T-helper 2 cell treated with Interferon-gamma antibody and Interleukin-4, amounts not matched to agents 5 μg/mL and 100 μg/mL, for 36 hours (primary cell): ENCODE data around the gene MBP.

Experiments used
- DNase-seq: peaks from one replicate; pipeline ENCODE4 v3.0.0; 2021; ENCODE audit warnings: low spot score
- H3K27ac Mint-ChIP-seq: one replicate; pipeline ENCODE4 v1.8.0; 2021; ENCODE audit warnings: mild to moderate bottlenecking, mixed read lengths
- H3K27me3 Mint-ChIP-seq: one replicate; pipeline ENCODE4 v1.8.0; 2021; ENCODE audit warnings: low read depth, mixed read lengths
- H3K36me3 Mint-ChIP-seq: one replicate; pipeline ENCODE4 v1.8.0; 2021; ENCODE audit warnings: low read depth, mixed read lengths
- H3K4me1 Mint-ChIP-seq: one replicate; pipeline ENCODE4 v1.8.0; 2021; ENCODE audit warnings: low read depth, mixed read lengths
- H3K4me3 Mint-ChIP-seq: one replicate; pipeline ENCODE4 v1.8.0; 2022; ENCODE audit warnings: mild to moderate bottlenecking, moderate library complexity, mixed read lengths
- H3K9me3 Mint-ChIP-seq: one replicate; pipeline ENCODE4 v1.8.0; 2021; ENCODE audit warnings: mixed read lengths

The MBP gene

DNA sequence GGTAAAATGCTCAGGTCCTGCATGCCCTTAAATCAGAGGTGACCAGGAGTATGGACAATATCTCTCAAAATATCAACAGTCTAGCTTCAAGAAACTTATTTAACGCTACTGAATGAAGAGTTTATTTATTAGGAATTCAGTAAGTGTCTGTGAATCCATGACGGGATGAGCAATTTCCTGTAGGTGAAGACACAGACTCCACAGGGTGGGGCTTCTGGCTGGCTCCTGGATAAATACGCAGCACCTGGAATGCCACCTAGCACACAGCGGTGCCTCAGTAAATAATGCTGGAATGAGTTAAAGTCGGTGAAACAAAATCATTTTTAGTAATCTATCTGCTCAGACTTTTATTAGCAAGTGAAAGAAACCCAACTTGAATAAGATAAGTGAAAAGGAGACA lies 29.4 kb upstream of the MBP start:
- Mint-ChIP-seq H3K4me3 (no peak overlapping the region), H3K27ac (no peak overlapping the region), H3K9me3 (no peaks in the 10 kb centered on the region), H3K36me3 (no peaks in the 10 kb centered on the region), H3K4me1 (no peaks in the 10 kb centered on the region), H3K27me3 (peaks cover 12% of the 10 kb centered on the region)
- DNase-seq: no peak

DNA sequence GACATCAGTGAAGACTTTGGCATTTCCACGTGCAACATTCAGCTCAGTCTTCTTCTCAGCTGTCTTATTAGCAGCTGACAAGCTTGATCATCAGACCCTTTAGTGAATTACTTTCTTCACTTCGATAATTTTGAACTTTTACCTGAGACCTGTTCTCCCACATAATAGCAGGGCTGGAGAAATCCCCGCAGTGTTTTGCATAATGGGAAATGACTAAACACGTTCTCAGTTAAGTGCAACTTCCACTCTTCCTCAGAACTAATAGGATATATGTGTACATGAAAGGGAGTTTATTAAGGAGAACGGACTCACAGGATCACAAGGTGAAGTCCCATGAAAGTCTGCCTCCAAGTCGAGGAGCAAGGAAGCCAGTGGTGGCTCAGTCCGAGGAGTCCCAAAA lies 28.8 kb upstream of the MBP start:
- no peak for DNase-seq
- no peaks in the 10 kb centered on the region for H3K9me3 Mint-ChIP-seq
- H3K27me3 Mint-ChIP-seq: peaks cover 13% of the 10 kb centered on the region
- no peak overlapping the region for H3K4me3 Mint-ChIP-seq
- H3K27ac Mint-ChIP-seq: no peak overlapping the region
- no peaks in the 10 kb centered on the region for H3K4me1 Mint-ChIP-seq
- no peaks in the 10 kb centered on the region for H3K36me3 Mint-ChIP-seq

DNA sequence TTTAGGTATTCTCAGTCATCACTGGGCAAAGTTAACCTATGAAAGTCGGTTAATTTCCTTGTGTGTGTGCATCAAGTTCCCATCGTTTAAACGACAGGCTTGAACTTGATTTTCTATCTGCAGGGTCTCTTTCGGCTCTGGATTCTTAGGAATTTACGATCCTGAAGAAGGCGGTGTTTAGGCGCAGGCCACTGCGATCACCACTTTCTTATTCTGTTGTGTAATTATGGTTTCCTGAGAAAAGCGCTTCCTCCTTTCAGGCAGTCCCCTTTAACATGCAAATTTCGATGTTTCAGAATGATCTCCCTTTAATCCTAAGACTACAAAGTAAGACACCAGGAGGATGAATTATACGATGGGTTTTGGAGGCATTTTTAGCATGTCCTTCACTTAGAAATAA lies 27.9 kb upstream of the MBP start:
- Mint-ChIP-seq H3K4me1 (no peaks in the 10 kb centered on the region), H3K9me3 (no peaks in the 10 kb centered on the region), H3K27ac (no peak overlapping the region), H3K27me3 (peaks cover 13% of the 10 kb centered on the region), H3K4me3 (no peak overlapping the region), H3K36me3 (no peaks in the 10 kb centered on the region)
- no peak for DNase-seq

DNA sequence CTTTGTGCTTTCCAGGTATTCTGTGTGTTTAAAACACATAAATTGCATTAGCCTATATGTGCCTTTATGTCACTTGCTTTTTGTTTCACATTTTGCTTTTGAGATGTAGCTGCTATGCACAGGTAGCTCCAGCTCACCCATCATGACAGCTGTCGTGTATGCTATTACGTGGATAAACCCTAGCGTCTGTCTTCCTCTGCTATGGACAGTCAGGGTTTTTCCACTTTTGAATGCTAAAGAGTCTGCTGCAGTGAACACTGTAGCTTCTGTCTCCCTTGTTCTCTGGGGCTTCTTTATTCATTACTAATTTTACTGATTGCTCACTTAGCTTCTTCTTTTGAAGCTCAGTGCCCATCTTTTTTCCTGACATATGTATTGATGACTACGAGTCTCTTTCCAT lies 24.7 kb upstream of the MBP start:
- Mint-ChIP-seq H3K27me3 (peaks cover 10% of the 10 kb centered on the region), H3K9me3 (no peaks in the 10 kb centered on the region), H3K4me3 (no peak overlapping the region), H3K36me3 (no peaks in the 10 kb centered on the region), H3K4me1 (peaks cover 4% of the 10 kb centered on the region), H3K27ac (no peak overlapping the region)
- DNase-seq: no peak

DNA sequence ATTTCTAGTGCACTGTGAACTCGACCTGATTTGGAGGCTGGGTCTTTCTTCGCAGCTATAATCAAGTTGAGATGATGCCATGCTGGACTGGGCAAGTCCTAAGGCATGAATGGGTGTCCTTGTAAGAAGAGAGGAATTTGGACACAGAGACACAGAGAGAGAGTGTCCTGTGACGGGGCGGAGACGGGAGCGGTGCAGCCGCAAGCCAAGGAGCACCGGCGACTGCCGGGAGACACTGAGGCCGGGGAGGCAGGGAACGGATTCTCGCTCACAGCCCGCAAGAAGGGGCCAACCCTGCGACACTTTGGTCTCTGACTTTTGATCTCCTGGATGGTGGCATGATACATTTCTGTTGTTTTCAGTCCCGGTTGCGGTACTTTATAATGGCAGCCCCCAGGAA lies 22.4 kb upstream of the MBP start:
- H3K4me3 Mint-ChIP-seq: no peak overlapping the region

DNA sequence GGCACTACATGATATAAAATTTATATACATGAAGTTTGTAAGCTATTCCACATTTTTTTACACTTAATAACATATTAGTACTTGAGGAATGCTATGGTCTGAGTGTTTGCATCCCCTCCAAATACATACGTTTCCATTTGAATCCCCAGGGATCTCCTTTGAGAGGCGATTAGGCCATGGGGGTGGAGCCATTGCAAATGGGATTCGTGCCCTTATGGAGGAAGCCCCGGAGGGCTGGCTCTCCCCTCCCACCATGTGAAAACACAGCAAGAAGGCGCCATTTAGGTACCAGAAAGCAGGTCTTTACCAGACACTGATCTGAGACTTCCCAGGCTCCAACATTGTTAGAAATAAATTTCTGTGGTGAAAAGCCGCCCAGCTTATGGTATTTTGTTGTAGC lies 20.8 kb upstream of the MBP start:
- no peaks in the 10 kb centered on the region for H3K36me3 Mint-ChIP-seq
- H3K4me3 Mint-ChIP-seq: no peak overlapping the region
- DNase-seq: no peak
- H3K27me3 Mint-ChIP-seq: peaks cover 10% of the 10 kb centered on the region
- no peak overlapping the region for H3K27ac Mint-ChIP-seq
- peaks cover 11% of the 10 kb centered on the region for H3K4me1 Mint-ChIP-seq
- H3K9me3 Mint-ChIP-seq: no peaks in the 10 kb centered on the region

More for the DNA sequence above, 22.4 kb upstream of the MBP start:
- Mint-ChIP-seq H3K36me3 (no peaks in the 10 kb centered on the region), H3K9me3 (no peaks in the 10 kb centered on the region), H3K27ac (no peak overlapping the region), H3K27me3 (peaks cover 10% of the 10 kb centered on the region), H3K4me1 (peaks cover 11% of the 10 kb centered on the region)
- DNase-seq: no peak

DNA sequence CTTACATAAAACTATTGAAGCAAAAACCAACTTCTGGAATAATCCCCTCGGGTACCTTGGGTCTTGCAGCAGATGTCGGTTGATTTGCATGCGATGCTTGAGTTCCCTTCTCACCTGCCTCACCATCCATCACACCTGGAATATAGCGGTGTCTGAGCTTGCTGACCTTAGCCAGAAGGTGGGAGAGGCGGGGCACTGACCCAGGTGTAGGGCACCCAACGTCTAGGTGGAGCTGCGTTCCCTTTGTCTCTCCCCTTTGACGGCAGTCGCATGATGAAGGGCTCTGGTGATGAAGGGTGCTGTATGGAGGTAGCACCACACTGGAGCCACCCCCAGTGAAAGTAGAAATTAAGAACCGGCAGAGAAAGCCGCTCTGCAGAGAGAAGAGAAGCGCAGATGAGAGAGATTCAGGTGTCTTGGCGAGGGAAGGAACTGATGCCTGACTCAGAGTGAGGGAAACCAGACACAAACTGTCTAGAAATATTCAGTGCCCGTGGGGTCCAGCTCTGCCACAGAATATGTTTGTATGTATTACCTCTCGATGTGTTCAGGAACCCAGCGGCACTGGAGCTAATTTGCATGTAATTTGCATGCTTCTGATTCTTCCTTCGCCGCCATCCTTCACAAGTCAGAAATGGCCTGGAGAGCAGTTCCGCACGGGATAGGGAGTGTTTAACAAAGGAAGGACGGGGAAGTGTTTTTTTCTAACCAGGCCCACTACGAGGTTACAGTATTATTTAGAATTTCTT lies 19.4 kb upstream of the MBP start:
- H3K4me1 Mint-ChIP-seq: peaks cover 17% of the 10 kb centered on the region
- no peak for DNase-seq
- no peaks in the 10 kb centered on the region for H3K36me3 Mint-ChIP-seq
- no peaks in the 10 kb centered on the region for H3K9me3 Mint-ChIP-seq
- peaks cover under 1% of the 10 kb centered on the region for H3K27me3 Mint-ChIP-seq
- no peak overlapping the region for H3K27ac Mint-ChIP-seq
- H3K4me3 Mint-ChIP-seq: no peak overlapping the region

DNA sequence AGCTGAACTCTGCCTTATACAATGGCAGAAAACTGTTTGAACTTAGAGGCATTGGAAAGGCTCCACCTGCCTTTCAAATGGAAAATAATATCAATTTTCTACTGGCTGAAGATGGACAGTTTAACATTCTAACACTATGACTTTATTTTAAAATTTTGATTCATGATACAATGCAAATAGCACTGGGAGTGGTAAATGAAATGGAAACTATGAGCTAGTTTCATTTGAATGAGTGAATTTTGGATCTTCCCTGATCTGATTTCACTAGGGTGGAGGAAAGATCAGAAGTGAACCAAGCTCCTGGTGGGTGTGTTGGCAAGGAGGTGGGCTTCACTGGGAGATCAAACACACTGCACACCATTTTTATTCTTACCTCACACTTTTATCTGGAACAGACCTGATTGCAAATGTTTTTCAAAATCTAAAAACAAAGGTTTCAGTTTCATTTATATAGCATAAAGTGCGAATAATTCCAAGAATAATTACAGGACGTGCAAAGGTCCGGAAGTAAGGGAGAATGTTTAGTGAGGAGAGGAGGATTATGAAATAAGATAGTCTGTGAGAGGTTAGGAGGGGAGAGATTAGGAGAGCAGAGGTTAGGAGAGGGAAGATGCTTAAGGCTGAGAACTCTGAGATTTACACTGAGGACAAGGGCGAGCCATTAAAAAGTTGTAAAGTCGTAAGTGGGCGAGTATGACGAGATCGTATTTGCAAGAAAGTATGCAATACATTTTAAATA lies 18.6 kb upstream of the MBP start:
- no peak for DNase-seq
- H3K4me1 Mint-ChIP-seq: peaks cover 21% of the 10 kb centered on the region
- no peaks in the 10 kb centered on the region for H3K36me3 Mint-ChIP-seq
- no peaks in the 10 kb centered on the region for H3K9me3 Mint-ChIP-seq
- H3K4me3 Mint-ChIP-seq: no peak overlapping the region
- no peak overlapping the region for H3K27ac Mint-ChIP-seq
- no peaks in the 10 kb centered on the region for H3K27me3 Mint-ChIP-seq

DNA sequence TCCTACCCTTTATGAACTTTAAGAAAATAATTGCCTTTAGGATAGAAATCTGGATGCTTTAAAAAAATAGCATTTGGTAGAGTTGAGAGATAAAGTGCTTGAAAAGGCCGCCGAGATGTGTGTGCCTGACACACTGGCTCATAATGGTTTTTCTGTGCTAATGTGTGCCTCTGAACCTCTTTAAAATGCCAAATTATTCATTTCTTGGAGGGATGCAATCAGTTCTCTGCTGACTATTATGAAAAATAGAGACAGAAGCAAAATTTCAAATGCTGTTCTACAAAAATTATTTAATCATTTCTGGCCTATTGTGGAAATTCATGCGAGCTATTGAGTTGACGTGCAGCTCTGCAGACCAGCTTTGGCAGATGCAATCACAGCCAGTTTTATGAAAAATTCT lies 18.0 kb upstream of the MBP start:
- Mint-ChIP-seq H3K27ac (no peak overlapping the region), H3K9me3 (no peaks in the 10 kb centered on the region), H3K4me3 (no peak overlapping the region), H3K27me3 (no peaks in the 10 kb centered on the region), H3K36me3 (no peaks in the 10 kb centered on the region), H3K4me1 (peaks cover 26% of the 10 kb centered on the region)
- DNase-seq: no peak

DNA sequence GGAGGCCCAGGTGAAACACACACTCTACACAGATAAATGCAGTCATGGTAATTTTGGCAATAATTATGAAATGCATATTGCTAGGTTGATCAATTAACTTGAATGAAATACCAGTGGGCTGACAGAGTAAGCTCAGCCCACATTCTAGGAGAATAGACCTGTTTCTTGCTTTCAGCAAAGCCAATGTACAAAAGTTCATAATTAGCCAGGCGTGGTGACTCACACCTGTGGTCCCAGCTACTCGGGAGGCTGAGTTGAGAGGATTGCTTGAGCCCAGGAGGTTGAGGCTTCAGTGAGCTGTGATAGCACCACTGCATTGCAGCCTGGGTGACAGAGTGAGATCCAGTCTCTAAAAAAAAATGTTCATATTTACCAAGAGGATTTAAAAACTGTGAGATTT lies 15.7 kb upstream of the MBP start:
- peaks cover 13% of the 10 kb centered on the region for H3K36me3 Mint-ChIP-seq
- H3K27me3 Mint-ChIP-seq: no peaks in the 10 kb centered on the region
- no peak overlapping the region for H3K27ac Mint-ChIP-seq
- no peak overlapping the region for H3K4me3 Mint-ChIP-seq
- peaks cover 36% of the 10 kb centered on the region for H3K4me1 Mint-ChIP-seq
- peaks cover 16% of the 10 kb centered on the region for H3K9me3 Mint-ChIP-seq
- no peak for DNase-seq

DNA sequence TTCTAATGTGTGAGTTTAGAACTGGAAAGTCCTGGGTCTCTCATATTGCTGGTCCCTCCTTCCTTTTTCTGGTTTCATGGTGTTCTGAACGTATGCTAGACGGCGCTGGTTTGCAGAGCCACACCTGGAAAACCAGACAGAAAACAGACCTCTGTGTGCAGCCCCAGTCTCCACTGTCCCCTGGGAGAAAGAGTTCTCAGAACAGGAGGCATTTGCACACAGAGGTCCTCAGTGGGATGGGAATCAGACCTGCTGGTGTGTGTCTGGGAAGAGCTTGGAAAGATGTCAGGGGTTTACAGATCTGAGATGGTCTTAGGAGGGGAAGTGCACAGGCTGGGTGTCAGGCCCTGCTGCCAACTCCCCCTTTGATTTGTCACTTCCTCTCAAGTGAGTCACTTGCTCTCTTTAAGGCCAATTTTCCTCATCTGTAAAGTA lies 14.9 kb upstream of the MBP start:
- H3K36me3 Mint-ChIP-seq: peaks cover 16% of the 10 kb centered on the region
- DNase-seq: no peak
- H3K9me3 Mint-ChIP-seq: peaks cover 24% of the 10 kb centered on the region
- H3K27ac Mint-ChIP-seq: peak overlapping the region; percentile 44
- H3K4me3 Mint-ChIP-seq: no peak overlapping the region
- no peaks in the 10 kb centered on the region for H3K27me3 Mint-ChIP-seq
- peaks cover 36% of the 10 kb centered on the region for H3K4me1 Mint-ChIP-seq

DNA sequence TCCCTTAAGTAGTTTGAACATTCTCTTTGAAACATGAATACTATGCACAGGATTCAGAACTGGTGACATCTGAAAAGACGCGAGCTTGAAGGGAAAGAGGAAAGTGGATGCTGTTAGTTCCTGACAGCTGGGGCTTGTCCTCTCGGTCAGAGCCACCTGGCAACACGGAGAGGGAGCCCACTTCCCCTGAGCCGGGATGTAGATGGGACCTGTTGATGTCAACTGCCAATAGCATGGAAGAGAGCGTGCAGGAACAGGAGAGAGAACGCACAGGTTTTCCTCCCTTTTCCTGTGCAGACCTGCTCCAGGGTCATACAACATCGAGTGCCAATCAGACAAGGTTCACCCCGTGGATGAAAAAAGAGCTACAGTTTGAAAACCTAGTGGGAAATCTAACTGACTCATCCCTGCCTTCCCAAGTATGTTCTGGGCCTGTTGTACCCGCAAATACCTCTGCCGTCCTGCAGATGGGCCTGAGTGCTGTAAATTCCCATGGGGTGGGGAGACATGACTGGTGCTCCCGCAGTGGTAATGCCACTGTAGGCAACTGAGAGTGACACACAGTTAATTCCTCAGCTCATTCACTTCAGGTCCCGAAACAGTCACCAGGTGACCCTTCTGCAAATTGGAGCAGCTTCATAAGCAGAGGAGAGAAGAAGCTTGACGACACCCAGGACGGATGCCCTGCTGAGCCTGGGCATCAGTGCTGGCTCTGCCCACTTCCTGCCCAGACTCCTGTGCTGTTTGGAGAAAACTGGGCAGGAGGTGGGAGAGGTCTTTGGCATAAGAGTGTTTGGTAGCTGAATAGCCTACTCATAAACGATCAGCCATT lies 13.9 kb upstream of the MBP start:
- peaks cover 24% of the 10 kb centered on the region for H3K36me3 Mint-ChIP-seq
- peaks cover 40% of the 10 kb centered on the region for H3K4me1 Mint-ChIP-seq
- peak overlapping the region; percentile 41 for H3K27ac Mint-ChIP-seq
- H3K27me3 Mint-ChIP-seq: no peaks in the 10 kb centered on the region
- H3K4me3 Mint-ChIP-seq: no peak overlapping the region
- DNase-seq: no peak
- peaks cover 31% of the 10 kb centered on the region for H3K9me3 Mint-ChIP-seq

DNA sequence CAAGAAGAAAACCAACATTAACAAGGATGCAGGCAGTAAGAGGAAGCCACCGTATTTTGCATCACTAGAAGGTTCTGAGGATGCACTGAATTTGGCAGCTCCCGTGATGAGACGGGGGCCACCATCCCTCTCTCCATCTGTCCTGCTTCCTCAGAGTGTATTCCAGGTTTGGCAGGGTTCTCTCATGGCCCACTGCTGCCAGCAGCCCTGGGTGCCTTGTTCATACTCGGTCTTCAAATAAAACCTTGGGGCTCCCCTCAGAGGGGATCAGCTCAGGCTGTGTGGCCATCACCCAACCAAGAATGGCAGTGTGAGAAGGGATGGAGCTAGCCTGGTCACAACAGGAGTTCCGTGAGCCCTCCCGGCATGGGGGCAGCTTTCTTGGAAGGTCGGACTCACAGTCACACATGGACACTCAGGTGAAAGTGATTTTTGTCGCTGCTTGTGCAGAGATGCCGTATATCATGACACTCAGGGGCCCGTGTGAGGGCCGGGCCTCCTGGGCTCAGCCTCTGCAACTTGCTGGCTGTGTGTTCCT lies 12.8 kb upstream of the MBP start:
- no peaks in the 10 kb centered on the region for H3K27me3 Mint-ChIP-seq
- no peak overlapping the region for H3K4me3 Mint-ChIP-seq
- no peak overlapping the region for H3K27ac Mint-ChIP-seq
- peaks cover 36% of the 10 kb centered on the region for H3K9me3 Mint-ChIP-seq
- H3K36me3 Mint-ChIP-seq: peaks cover 29% of the 10 kb centered on the region
- peaks cover 42% of the 10 kb centered on the region for H3K4me1 Mint-ChIP-seq
- no peak for DNase-seq
